Measurements from ENCODE around the gene PLEKHA7.

DNA sequence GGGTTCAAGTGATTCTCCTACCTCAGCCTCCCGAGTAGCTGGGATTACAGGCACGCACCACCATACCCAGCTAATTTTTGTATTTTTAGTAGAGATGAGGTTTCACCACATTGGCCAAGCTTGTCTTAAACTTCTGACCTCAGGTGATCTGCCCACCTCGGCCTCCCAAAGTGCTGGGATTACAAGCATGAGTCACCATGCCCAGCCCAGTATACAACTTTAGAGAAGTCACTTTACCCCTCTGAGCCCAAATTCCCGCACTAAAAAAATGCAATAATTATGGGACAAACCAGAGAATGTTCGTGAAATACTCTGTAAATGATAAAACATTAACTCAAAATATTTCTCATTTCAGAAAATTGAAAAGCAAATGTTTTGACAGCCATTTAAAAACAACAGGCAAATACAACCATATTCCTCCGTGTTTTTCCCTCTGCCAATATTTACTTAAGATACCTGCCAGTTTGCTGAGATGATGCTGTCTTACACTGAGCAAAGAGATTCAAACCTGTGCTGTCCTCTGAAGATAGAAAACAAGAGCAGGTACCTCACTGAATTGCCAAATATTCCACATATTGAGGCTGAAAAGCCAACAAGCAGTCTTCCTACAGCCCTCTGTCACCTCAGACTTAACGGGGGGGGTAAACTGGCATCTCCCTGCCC, 9.6 kb downstream of the PLEKHA7 start:
- TF ChIP-seq CTCF (IDR thresholded peaks at IDR 0.05 in 2 of 3, conservative IDR thresholded peaks at IDR 0.05 in 1 of 3; ENCODE audit: borderline replicate concordance in 1 of 3, insufficient read depth in 1 of 3, low read depth in 2 of 3, low read length in 2 of 3) = no peak
- TF ChIP-seq ATF3 (IDR thresholded peaks at IDR 0.05) = no peak
- TF ChIP-seq, protein P1, sequence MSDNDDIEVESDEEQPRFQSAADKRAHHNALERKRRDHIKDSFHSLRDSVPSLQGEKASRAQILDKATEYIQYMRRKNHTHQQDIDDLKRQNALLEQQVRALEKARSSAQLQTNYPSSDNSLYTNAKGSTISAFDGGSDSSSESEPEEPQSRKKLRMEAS (IDR thresholded peaks at IDR 0.05) = no peak
- no peak for TF ChIP-seq POLR2AphosphoS5 (IDR thresholded peaks at IDR 0.05; ENCODE audit: low read depth, low read length)
- TF ChIP-seq YY1 (IDR thresholded peaks at IDR 0.05; ENCODE audit: extremely low read depth, insufficient replicate concordance, low read depth, low read length) = no peak
- no peak for TF ChIP-seq POLR2A (IDR thresholded peaks at IDR 0.05; ENCODE audit: borderline replicate concordance, extremely low read depth, insufficient read depth, insufficient read length)
- TF ChIP-seq SP1 (IDR thresholded peaks at IDR 0.05; ENCODE audit: low read depth) = no peak
- no peak for TF ChIP-seq EZH2 (IDR thresholded peaks at IDR 0.05)
- no peak for TF ChIP-seq CEBPB (IDR thresholded peaks at IDR 0.05; ENCODE audit: low read depth)
